SHP77 treated with DMSO at 0.1 percent for 48 hours (cell line): Measurements from ENCODE around the gene CD200R1L.

Source experiments
- DNase-seq: peaks from one replicate; lab custom pipeline; 2025; lab: John Stamatoyannopoulos, UW

CD200R1L gene

GRCh38 chr3:112818289-112818688, 28.4 kb downstream of the CD200R1L start:
- DNase-seq: no peak

GRCh38 chr3:112817797-112818196, 28.9 kb downstream of the CD200R1L start:
- DNase-seq: no peak

GRCh38 chr3:112817271-112817670, 29.4 kb downstream of the CD200R1L start:
- no peak for DNase-seq

DNA sequence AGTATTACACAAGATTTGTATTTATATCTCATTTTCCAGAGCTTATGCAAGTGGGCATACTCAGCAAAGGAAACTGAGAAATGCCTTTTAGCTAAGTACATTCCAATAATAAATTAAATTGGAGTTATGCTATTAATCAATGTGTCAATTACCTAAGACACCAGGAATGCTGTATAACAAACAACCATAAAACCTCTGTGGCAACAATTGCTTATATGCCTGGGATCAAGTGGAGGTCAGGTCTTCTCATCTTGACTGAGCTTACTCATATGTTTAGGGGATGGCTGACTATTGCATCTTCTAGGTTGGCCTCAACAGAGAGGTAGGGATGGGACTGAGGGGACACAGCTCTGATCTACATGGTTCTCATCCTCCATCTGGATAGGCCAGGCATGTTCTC, 30.7 kb downstream of the CD200R1L start:
- DNase-seq: no peak

DNA sequence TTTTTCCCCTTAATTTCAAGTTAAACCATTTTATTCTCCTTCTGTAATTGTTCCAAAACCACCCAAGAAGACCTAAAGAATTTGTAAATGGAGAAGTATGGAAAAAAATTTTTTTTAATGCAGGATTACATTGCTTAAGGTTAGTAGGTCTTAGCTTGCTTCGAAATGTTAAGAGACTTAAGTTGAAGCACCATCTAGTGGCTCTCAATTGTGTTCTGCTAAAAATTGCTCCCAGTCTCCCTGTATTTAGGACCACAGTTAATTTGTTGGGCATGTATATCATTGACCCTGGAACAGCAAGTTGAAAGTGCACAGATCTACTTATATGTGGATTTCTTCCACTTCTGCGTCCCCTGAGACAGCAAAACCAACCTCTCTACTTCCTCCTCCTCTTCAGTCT, 32.4 kb downstream of the CD200R1L start:
- no peak for DNase-seq

- DNase-seq: no peak
Observed at GRCh38 chr3:112813723-112814171, 32.9 kb downstream of the CD200R1L start.

- DNase-seq: no peak
Observed at GRCh38 chr3:112813016-112813415, 33.6 kb downstream of the CD200R1L start.

DNA sequence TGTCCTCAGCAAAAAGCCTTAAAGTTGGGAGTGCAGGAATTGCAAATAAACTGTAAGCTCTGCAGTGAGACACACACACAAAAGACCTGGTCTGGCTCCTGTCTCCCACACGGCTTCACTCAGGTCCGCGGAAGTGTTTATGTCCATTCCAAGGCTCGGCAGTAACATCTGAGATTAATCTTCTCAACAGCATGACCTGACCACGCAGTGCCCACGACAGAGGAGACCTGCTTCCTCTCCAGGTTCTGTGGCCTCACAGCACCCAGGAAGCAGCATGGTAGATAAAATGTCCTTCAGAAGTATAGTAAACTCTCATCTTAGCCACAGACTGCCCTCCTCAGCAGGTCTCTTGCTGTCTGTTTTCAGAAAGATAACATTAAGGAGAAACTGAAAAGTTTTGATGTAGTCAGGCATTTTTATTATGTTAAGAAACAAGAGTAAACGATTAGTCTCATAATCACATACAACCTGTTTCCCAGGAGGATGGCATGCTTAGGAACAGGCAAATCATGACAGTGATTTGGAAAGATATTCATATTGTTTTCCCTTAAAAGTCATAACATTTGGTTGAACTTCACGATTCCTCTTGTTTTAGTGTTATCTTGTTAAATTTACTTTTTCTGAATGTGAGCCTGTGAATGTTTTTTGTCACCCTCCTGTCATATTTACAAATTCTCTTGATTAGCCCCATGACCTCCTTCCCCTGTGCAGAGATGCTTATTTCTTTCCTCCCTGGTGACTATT, 34.6 kb downstream of the CD200R1L start:
- no peak for DNase-seq

DNA sequence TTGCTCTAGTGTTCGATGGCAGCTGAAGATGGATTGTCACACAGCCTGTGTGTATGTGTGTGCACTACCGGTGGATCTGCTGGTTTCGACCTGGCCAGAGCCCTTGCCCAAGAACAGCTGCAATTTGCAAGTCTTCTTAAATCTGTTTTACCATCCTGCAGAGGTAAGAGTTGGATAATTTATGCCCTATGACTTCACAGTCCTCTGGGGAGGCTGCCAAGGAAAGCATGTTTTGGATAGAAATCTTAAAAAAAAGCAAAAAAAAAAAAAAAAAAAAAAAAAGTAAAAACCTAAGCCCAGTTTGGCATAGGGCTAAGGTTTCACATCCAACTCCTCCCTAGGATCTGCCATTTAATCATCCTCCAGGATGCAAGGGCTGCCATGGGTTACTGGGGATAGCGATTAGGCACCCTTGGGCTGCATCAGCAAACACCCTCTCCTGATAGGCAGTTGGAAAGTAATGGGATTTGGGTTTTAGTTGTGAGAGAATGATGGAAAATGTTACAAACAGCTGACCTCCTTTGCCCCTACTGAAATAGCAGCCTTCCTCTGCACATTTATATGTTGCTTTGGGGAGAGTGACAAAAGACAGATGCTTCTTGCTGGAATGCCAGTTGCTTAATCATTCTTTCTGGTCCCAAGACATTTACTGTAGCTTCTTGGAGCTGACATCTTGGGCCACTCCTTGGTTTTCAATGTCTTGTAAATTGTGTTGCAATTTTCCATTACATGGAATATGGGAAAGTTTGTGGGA, 35.4 kb downstream of the CD200R1L start:
- DNase-seq: no peak

DNA sequence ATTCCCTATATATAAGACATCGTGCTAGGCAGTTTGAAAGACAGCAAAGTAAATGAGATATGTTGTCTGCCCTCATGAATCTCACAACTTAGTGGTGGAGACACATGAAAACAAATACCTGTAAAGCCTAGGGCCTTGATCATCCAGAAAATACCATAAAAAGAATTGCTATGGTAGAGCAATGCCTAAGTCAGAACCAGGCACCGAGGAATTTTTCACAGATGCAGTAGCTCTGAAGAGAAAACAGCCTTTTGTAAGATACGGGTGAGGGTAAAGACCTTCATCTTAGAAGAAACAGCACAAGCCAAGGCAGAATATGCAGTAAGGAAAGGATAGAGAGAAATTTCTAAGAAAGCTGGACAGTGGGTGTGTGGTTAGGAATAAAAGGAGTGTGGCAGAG, 36.1 kb downstream of the CD200R1L start:
- no peak for DNase-seq

- DNase-seq: no peak
Observed at GRCh38 chr3:112808136-112808535, 38.5 kb downstream of the CD200R1L start.

GRCh38 chr3:112807685-112808084, 39.0 kb downstream of the CD200R1L start:
- DNase-seq: no peak

DNA sequence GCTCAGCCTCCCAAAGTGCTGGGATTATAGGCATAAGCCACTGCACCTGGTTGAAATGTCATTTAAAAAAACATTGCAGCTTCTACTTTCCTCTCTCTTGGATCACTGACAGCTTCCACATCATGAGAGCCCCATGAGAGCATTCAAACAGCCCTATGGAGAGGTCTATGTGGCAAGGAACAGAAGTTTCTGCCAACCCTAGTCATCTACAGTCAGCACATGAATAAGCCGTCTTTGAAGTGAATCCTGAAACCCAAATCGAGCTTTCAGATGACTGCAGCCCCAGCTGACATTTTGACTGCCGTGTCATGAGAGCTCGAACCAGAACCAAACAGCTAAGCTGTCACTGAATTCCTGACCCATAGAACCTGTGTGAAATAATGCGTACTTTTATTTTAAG, 39.8 kb downstream of the CD200R1L start:
- no peak for DNase-seq

GRCh38 chr3:112805126-112805525, 41.5 kb downstream of the CD200R1L start:
- no peak for DNase-seq

DNA sequence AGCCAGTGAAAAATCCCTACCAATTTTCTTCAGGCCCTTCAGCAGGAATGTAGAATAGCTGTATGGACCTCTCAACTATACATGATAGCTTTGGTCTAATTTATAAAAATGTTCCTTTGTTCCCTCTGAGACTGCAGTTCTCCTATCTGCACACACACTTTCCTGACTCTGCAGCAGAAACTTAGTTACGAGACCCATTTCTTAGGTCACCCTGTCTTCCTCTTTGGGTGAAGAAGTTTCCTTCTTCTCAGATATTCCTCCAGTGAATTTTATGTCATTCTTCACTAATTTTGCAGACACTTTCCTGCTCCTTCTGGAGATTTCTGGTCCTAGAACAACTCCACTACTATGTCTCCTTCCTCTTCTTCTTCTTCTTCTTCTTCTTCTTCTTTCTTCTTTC, 42.6 kb downstream of the CD200R1L start:
- DNase-seq: no peak

- no peak for DNase-seq
Observed at GRCh38 chr3:112803467-112803866, 43.2 kb downstream of the CD200R1L start.

DNA sequence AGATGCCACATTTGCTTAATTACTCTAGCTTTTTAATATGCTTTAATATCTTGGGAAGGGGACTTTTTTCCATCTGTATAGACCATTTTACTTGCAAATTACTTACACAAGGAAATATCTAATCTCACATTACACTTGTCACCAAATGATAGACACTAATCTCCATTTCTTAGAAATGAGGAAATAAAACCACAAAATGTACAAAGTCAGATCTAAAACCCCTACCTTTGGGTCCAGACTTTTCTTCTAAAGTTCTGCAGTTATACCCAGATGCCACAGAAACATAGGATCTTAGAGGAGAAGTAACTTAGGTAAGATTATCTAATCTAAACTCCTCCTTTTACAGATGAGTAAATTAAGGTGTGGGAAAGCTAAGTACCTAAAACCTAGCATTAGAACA, 44.3 kb downstream of the CD200R1L start:
- DNase-seq: no peak

GRCh38 chr3:112799946-112800345, 46.7 kb downstream of the CD200R1L start:
- no peak for DNase-seq

DNA sequence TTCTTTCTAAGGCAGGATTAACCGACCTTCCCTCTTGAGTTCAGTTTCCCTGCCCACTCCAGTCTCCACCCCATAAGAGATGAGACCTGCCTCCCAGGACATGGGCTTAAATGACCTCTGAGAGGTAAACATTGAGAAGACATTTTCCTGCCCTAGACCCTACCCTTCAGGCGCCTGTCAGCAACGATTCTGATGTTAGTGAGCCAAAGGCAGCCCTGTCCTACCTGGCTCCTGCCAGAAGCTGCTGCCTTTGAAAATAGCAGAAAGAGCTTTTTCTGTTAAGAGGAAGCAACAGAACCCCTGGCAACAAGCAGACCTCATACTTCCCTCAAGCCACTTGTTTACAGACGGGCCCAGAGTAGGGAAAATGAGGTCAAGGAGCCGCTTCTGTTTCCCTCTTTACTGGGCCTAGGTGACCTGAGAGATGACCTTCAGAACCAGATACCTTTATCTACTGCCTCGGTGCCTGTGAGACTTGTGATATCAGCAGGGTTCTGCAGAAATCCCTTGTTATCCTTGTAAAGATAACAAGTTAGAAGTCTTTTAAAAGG, 52.0 kb downstream of the CD200R1L start:
- DNase-seq: no peak

GRCh38 chr3:112793326-112794081, 53.2 kb downstream of the CD200R1L start:
- DNase-seq: no peak

- no peak for DNase-seq
Observed at GRCh38 chr3:112791736-112792135, 54.9 kb downstream of the CD200R1L start.

GRCh38 chr3:112789787-112790186, 56.9 kb downstream of the CD200R1L start:
- no peak for DNase-seq
